K562 (cell line): ENCODE measurements around the gene AQP1.

Experiments used
- MGA ChIP-seq: fragments of 450-650 bp; IDR thresholded peaks from 2 replicates; pipeline ENCODE4 v1.6.1; 2016; ENCODE audit warnings: mild to moderate bottlenecking, moderate library complexity
- SIN3A ChIP-seq, 2 experiments: fragments of 150-350 bp in 1 of 2; IDR thresholded peaks; 2 replicates each; pipeline ENCODE4 v1.6.1; 2011 to 2016; ENCODE audit warnings: borderline replicate concordance in 2 of 2, low read depth in 2 of 2, low read length in 2 of 2, mild to moderate bottlenecking in 2 of 2, moderate library complexity in 2 of 2; ENCODE audit not compliant: control insufficient read depth in 1 of 2
- ZEB2 ChIP-seq: fragments of 450-650 bp; IDR thresholded peaks from 2 replicates; pipeline ENCODE4 v1.6.1; 2016

DNA sequence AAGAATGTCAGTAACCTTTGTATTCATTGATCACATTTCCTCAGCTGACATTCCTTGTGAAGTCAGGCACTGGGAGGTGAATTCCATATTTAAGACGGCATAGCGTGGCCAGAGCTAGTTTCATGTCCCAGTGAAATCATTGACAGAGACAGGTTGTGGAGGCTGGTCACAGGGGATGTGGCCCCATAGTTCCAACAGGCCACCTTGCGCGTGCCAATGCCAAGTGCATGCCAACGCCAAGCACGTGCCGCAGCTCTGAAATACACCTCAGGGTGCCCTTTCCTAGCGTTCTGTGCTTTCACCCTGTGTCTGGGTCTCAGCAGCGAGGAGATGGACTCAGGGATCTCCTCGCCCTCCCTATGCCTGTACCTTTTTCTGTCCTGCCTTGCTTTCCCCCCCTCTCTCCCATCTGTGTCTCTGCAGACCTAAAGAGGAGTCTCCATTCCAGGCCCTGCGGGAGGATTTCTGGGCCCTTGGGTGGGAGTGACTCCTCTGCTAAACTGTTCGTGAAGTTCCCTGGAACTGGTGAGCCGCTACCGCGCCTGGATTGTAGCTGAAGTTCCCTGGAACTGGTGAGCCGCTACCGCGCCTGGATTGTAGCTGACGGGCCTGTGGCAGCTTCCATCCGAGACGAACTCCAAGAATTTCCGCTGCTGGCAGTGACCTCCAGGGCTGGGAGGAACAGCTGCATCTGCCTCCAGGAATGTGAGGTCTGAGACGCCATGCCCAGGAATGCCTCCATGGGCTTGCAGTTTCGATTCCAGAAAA lies 19.7 kb downstream of the AQP1 start:
- TF ChIP-seq MGA (no peak), ZEB2 (no peak), SIN3A (IDR thresholded peaks at IDR 0.05; ENCODE audit: borderline replicate concordance in 2 of 2, control insufficient read depth in 1 of 2, low read depth in 2 of 2, low read length in 2 of 2) (no peak)
